Measurements from ENCODE around the gene MS4A6E.
"Not testable (repeated sequence)": the region's sequence is repeated elsewhere in the genome, so short reads cannot be mapped to it uniquely, and the experiment has no call there.

Gene MS4A6E

GRCh38 chr11:60336767-60337391, 9.8 kb downstream of the MS4A6E start:
- no peak for DNase-seq

GRCh38 chr11:60338053-60338452, 11.0 kb downstream of the MS4A6E start:
- DNase-seq = no peak

- no peak for DNase-seq
These were observed 12.3 kb downstream of the MS4A6E start for GRCh38 chr11:60339356-60339755.

GRCh38 chr11:60343094-60343704, 16.1 kb downstream of the MS4A6E start:
- no peak for DNase-seq

GRCh38 chr11:60344146-60344545, 17.1 kb downstream of the MS4A6E start:
- DNase-seq = no peak

- DNase-seq = no peak
These were observed 18.4 kb downstream of the MS4A6E start for GRCh38 chr11:60345489-60345888.

- DNase-seq = no peak
These were observed 20.2 kb downstream of the MS4A6E start for GRCh38 chr11:60347084-60347797.

- DNase-seq = no peak
These were observed 21.1 kb downstream of the MS4A6E start for GRCh38 chr11:60348116-60348515.

- DNase-seq = no peak
These were observed 22.9 kb downstream of the MS4A6E start for GRCh38 chr11:60349990-60350389.

GRCh38 chr11:60357771-60358170, 30.7 kb downstream of the MS4A6E start:
- DNase-seq = no peak

- DNase-seq = no peak
These were observed 33.6 kb downstream of the MS4A6E start for GRCh38 chr11:60360621-60361020.

- DNase-seq = no peak
These were observed 35.2 kb downstream of the MS4A6E start for GRCh38 chr11:60362241-60362640.

- no peak for DNase-seq
These were observed 36.8 kb downstream of the MS4A6E start for GRCh38 chr11:60363542-60364470.

- not testable (repeated sequence) for DNase-seq
These were observed 39.3 kb downstream of the MS4A6E start for GRCh38 chr11:60366262-60366904.

GRCh38 chr11:60367009-60367408, 40.0 kb downstream of the MS4A6E start:
- DNase-seq = no peak

- DNase-seq = no peak
These were observed 40.8 kb downstream of the MS4A6E start for GRCh38 chr11:60367896-60368295.

- no peak for DNase-seq
These were observed 43.3 kb downstream of the MS4A6E start for GRCh38 chr11:60370252-60370810.

GRCh38 chr11:60370811-60371298, 43.8 kb downstream of the MS4A6E start:
- no peak for DNase-seq

GRCh38 chr11:60371386-60371785, 44.3 kb downstream of the MS4A6E start:
- no peak for DNase-seq

GRCh38 chr11:60371854-60372253, 44.8 kb downstream of the MS4A6E start:
- DNase-seq = no peak

- no peak for DNase-seq
These were observed 45.7 kb downstream of the MS4A6E start for GRCh38 chr11:60372767-60373166.

GRCh38 chr11:60375316-60375715, 48.3 kb downstream of the MS4A6E start:
- DNase-seq = no peak
